ENCODE data around the gene ATP13A5.

Gene ATP13A5

DNA sequence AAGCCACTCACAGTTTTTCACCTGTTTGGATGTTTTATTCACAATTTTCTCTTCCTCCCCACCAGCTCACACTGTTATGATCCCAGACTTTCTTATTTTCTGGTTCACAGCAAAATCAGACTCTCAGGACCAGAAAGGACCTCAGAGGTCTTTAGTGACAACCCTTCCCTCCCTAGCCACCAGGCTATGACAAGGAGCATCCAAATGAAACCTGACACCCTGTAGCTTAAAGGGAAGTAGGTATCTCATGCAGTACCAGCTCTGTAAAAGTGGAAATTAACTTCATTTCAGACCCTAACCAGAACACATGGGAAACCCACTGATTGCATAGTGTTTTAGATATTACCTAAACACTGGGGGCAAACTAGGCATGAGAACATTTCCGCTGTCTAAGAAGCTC, 45.3 kb downstream of the ATP13A5 start:
- TF ChIP-seq, protein P1, sequence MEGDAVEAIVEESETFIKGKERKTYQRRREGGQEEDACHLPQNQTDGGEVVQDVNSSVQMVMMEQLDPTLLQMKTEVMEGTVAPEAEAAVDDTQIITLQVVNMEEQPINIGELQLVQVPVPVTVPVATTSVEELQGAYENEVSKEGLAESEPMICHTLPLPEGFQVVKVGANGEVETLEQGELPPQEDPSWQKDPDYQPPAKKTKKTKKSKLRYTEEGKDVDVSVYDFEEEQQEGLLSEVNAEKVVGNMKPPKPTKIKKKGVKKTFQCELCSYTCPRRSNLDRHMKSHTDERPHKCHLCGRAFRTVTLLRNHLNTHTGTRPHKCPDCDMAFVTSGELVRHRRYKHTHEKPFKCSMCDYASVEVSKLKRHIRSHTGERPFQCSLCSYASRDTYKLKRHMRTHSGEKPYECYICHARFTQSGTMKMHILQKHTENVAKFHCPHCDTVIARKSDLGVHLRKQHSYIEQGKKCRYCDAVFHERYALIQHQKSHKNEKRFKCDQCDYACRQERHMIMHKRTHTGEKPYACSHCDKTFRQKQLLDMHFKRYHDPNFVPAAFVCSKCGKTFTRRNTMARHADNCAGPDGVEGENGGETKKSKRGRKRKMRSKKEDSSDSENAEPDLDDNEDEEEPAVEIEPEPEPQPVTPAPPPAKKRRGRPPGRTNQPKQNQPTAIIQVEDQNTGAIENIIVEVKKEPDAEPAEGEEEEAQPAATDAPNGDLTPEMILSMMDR (conservative IDR thresholded peaks at IDR 0.05): no peak
- TF ChIP-seq ZFX (IDR thresholded peaks at IDR 0.05): no peak
- no peak overlapping the region for H3K27ac ChIP-seq

DNA sequence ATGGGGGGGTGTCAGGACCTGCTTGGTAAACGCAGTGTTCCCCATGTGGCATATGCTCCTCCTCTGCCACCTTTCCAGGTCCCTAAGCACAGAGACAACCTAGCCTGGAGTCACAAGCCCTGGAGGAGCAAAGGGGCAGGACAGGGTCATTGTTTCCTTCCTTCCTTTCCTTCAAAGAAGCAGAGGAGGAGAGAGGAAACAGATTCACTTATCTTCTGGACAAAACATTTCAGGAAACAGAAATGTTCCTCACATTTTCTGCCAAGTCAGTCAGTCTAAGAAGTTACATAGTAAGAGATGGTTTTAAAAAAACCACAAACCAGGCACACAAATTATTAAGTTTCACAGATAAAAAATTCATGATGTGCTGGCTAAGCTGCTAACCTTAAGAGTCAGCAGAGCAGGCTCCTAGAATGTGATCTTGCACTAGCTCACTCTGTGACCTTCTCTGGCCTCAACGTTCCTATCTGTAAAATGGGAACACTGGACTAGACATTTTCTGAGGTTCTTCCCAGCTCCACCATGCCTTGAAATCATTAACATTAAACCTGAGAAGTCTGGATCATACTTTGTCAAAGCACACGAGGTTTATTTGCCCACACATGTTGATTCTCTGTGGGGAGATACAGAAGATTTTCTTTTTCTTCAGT, 47.9 kb downstream of the ATP13A5 start:
- no peak overlapping the region for H3K27ac ChIP-seq
- no peak for TF ChIP-seq ZFX (IDR thresholded peaks at IDR 0.05)
- TF ChIP-seq, protein P1 (conservative IDR thresholded peaks at IDR 0.05): no peak

DNA sequence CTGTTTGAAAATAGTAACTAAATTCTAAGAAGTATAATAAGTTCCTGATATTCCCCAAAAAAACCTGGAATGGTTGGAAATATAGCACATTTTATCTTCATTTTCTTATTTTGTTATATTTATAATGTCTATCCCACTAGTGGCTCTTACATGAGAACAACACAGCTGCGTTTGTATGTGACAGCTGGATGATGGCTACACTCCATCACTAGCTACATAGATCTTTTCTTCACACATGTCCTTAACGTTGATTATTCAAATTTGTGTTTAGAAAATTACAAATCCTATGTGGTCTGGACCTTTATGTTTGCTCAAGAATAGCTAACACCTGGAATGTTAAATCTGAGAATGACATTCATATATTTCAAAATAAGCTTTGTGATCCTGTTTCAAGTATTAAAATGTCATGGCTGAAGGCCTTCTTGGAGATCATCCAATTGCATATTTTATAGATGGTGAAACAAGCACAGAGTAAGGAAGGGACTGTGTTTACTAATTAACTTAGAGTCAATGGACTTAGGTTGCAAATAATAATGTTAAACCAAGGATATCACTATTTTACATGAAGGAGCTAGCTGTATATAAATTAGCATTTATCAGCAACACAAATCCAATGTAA, 60.8 kb downstream of the ATP13A5 start:
- TF ChIP-seq, protein P1 (conservative IDR thresholded peaks at IDR 0.05): no peak
- TF ChIP-seq ZFX (IDR thresholded peaks at IDR 0.05): no peak
- no peak overlapping the region for H3K27ac ChIP-seq

DNA sequence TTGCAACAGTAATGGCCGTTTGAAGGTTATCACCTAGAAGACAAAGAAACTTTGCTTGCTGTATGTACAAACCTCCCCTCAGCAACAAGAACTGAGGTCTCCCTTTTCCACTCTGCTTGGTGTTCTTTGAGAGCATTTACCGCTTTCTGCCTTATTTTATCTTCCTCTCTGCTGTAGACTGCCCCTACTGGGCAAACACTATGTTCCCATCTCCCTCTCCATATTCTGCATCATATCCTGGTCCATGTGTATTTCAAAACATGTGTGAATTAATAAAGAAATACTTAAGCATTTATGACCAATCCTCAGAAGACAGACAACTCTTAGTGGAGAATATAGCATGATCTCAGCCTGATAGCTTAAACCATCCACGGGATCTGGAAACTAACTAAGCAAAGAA, 64.4 kb downstream of the ATP13A5 start:
- TF ChIP-seq, protein P1 (conservative IDR thresholded peaks at IDR 0.05): peak; percentile 49
- no peak for TF ChIP-seq ZFX (IDR thresholded peaks at IDR 0.05)
- no peak overlapping the region for H3K27ac ChIP-seq

DNA sequence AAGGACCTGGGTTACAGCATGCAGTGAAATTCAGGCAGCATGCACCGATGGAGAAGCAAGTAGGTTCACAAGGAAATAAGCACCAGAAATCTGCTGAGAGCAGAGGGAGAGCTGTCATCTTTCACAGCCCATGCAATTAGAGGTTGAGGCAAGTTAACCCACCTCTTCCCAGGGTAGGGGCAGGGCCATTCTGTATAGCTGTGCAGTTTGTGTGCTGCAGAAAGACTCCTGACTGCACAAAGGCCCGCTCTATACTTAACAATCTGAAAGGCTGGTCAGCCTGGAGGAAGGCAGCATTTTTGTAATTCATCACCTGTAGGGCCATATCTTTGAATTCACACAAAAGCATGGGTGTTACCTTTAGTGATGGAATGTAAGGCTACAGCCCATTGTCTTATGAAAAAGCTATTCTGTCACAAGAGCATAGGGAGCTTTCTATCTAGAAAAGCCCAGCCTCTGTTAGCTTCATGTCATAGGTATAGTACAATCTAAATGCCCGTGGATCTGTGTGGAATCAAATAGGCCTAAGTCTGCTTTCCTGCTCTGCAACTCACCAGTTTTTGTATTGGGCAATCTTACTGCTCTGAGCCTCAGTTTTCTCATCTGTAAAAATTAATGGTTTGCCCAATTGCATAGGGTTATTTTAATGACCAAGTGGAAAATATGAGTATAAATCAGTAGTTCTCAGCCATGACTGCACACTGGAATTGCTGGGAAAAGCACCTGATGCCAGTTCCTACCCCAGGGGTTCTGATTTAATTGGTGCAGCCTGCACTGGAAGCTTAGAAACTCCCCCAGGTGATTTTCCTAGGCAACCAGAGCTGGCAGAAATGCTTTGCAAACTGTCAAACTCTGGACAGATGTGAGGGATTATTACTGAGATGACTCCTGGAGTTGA, 65.2 kb downstream of the ATP13A5 start:
- TF ChIP-seq, protein P1 (conservative IDR thresholded peaks at IDR 0.05): no peak
- no peak for TF ChIP-seq ZFX (IDR thresholded peaks at IDR 0.05)
- H3K27ac ChIP-seq: no peak overlapping the region

DNA sequence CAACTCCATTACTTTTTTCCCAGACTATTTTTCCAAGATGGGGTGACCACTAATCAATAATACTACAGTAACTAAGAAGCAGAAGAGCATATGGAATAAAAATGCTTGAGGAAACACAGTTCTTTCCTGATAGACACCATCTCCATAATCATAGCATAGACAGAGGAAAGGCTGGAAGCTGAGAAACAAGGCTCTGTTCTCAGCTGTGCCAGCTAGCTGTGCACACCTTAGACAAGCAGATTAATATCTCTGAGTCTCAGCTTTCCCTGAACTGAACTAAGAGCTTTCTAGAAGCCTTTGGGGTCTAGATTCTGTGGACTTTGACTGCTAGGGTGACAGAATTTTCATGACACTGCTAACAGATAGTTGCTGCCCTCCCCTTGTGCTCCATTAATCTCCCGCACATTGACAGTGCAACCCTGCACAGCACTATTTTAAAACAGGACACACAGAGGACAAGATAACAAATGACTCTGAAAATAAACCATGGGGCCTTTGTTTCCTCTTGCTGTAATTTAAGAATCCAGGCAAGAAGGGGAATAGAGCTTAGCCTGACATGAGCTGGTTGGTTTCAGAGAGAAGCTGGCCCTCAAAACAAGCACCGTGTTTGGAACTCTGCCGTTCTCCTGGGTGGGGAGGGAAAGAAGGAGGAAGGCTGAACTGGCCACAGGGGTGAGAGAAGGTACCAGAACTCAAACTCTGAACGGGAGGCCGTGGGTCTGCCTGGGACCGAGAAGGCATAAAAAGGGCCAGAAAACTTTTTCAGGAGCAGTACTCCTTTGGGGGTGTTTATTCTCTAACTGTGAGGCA, 67.4 kb downstream of the ATP13A5 start:
- H3K27ac ChIP-seq: no peak overlapping the region
- TF ChIP-seq, protein P1 (conservative IDR thresholded peaks at IDR 0.05): no peak
- TF ChIP-seq ZFX (IDR thresholded peaks at IDR 0.05): no peak
